ENCODE results near the gene NRG3. TPM values are rescaled to one million over a fixed set of nuclear protein-coding genes. Genes with fewer than 3 reads are reported as not detected.

The NRG3 gene
- total and polyA plus RNA-seq, 5 donors from 2014 or later = not detected

DNA sequence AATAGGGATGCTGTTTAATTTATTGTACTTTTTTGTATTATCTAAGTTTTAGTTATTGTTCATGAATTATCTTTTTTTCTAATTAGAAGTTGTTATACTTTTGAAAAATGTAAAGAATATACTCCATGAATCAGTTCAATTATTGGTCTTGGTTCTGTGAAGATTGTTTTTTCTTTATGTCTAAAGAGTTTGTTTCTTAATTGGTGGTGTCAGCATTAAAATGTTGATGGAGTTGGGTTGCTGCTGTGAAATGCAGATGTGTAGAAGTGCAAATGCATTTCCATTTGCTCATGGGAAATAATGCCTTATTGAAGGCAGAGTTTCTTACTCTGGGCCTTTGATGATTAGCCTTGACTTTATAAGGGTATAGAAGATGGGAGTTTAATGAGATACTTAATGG, 11.9 kb downstream of the NRG3 start:
- Histone ChIP-seq H3K36me3 (ENCODE audit: control insufficient read depth, insufficient read depth, low read length) (no peaks in the 10 kb centered on the region), H3K9me3 (ENCODE audit: control insufficient read depth in 2 of 2, low read length in 2 of 2) (no peaks in the 10 kb centered on the region), H3K27ac (ENCODE audit: insufficient read depth, low read length, poor library complexity, severe bottlenecking) (no peak overlapping the region), H3K4me1 (ENCODE audit: control insufficient read depth, insufficient read depth, low read length, poor library complexity, severe bottlenecking) (no peaks in the 10 kb centered on the region), H3K27me3 (ENCODE audit: control insufficient read depth, insufficient read depth, low read length) (no peaks in the 10 kb centered on the region), H3K4me3 (ENCODE audit: low read depth, low read length) (no peak overlapping the region)
- H3K27me3 Mint-ChIP-seq = no peaks in the 10 kb centered on the region
- ATAC-seq (ENCODE audit: low read depth in 2 of 2) (no peak), DNase-seq (no peak)
- H3K36me3 Mint-ChIP-seq = no peaks in the 10 kb centered on the region
- no peak overlapping the region for H3K4me3 Mint-ChIP-seq
- peaks cover 0 to 9% (median 4%) of the 10 kb centered on the region in 7 donors for H3K9me3 Mint-ChIP-seq
- no peaks in the 10 kb centered on the region for H3K4me1 Mint-ChIP-seq
- H3K27ac Mint-ChIP-seq = no peak overlapping the region

DNA sequence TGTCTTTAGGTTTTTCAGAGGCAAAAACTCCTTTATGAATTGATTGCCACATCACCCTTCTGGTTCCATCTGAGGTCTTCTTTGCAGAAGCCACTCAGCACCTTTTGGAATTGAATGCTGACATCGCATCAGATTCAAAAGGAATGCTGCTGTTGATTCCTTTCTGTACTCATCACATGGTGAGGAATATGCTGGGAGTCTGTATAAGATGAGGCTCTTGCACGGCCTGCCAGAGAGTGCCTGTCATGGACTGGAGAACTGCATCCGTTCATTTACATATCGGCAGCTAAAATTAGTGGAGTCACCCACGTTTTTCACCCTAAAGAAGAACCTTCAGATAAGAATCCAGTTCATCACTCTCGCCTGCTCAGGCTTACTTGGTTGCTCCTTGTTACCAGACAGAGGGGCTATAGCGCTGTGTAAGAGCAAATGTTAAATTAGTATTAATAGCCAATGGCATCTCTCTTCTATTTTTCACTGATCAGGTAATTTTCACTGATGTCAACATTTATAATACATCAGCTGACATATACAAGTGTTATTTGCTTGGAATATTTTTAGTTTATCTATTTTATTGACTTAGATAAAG, 14.3 kb downstream of the NRG3 start:
- DNase-seq = no peak
- H3K27me3 ChIP-seq (ENCODE audit: control insufficient read depth, insufficient read depth, low read length) = no peaks in the 10 kb centered on the region

DNA sequence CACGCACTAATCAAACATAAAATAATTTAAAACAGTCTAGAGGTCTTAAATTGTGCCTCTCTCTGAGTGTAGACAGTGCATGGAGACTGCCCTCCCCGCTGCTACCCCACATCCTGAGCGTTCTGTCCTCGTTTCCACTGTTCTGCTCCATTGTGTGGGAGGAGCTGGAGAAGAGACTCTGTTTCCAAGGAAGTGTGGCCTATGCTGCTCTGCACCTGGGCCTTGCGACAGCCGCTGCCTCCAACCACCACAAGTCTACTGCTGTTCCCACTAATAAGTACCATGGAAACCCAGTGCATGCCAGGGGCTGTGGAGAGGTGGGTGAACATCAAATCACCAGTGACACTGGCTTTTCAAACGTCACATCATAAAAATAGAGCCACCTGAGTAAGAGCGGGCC, 19.6 kb downstream of the NRG3 start:
- Mint-ChIP-seq H3K36me3 (no peaks in the 10 kb centered on the region), H3K27ac (no peak overlapping the region), H3K4me3 (no peak overlapping the region), H3K27me3 (no peaks in the 10 kb centered on the region), H3K4me1 (no peaks in the 10 kb centered on the region), H3K9me3 (peaks cover 0 to 9% (median 3%) of the 10 kb centered on the region in 7 donors)
- no peak for DNase-seq
- Histone ChIP-seq H3K4me1 (ENCODE audit: control insufficient read depth, insufficient read depth, low read length, poor library complexity, severe bottlenecking) (no peaks in the 10 kb centered on the region), H3K27me3 (ENCODE audit: control insufficient read depth, insufficient read depth, low read length) (no peaks in the 10 kb centered on the region), H3K27ac (ENCODE audit: insufficient read depth, low read length, poor library complexity, severe bottlenecking) (no peak overlapping the region), H3K9me3 (ENCODE audit: control insufficient read depth in 2 of 2, low read length in 2 of 2) (no peaks in the 10 kb centered on the region), H3K36me3 (ENCODE audit: control insufficient read depth, insufficient read depth, low read length) (no peaks in the 10 kb centered on the region), H3K4me3 (ENCODE audit: low read depth, low read length) (no peak overlapping the region)
- no peak for ATAC-seq (ENCODE audit: low read depth in 2 of 2)

More for the DNA sequence above, 14.3 kb downstream of the NRG3 start:
- Histone ChIP-seq H3K27ac (ENCODE audit: insufficient read depth, low read length, poor library complexity, severe bottlenecking) (no peak overlapping the region), H3K9me3 (ENCODE audit: control insufficient read depth in 2 of 2, low read length in 2 of 2) (no peaks in the 10 kb centered on the region), H3K36me3 (ENCODE audit: control insufficient read depth, insufficient read depth, low read length) (no peaks in the 10 kb centered on the region), H3K4me1 (ENCODE audit: control insufficient read depth, insufficient read depth, low read length, poor library complexity, severe bottlenecking) (no peaks in the 10 kb centered on the region), H3K4me3 (ENCODE audit: low read depth, low read length) (no peak overlapping the region)
- no peaks in the 10 kb centered on the region for H3K36me3 Mint-ChIP-seq
- H3K27me3 Mint-ChIP-seq = no peaks in the 10 kb centered on the region
- no peaks in the 10 kb centered on the region for H3K4me1 Mint-ChIP-seq
- no peak for ATAC-seq (ENCODE audit: low read depth in 2 of 2)
- H3K27ac Mint-ChIP-seq = no peak overlapping the region
- H3K9me3 Mint-ChIP-seq = peaks cover 0 to 9% (median 2%) of the 10 kb centered on the region in 7 donors
- no peak overlapping the region for H3K4me3 Mint-ChIP-seq

DNA sequence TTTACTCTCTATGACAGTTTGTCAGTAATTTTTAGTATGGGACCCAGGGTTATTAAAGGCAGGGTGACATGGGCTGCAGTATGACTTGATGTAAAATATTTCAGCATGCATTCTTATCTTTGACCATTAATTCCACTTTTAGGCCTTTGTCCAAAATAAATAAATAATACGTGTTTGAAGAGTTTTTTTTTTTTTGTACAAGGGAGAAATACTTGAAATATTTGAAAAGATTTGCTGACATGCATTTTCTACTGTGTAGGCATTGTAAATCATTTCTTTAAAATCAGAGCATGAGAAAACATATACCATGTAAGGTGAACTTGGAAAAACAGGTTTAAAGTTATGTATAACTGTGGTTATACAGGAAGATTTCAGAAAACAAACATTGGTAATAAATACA, 23.5 kb downstream of the NRG3 start:
- no peak overlapping the region for H3K27ac Mint-ChIP-seq
- no peaks in the 10 kb centered on the region for H3K27me3 Mint-ChIP-seq

DNA sequence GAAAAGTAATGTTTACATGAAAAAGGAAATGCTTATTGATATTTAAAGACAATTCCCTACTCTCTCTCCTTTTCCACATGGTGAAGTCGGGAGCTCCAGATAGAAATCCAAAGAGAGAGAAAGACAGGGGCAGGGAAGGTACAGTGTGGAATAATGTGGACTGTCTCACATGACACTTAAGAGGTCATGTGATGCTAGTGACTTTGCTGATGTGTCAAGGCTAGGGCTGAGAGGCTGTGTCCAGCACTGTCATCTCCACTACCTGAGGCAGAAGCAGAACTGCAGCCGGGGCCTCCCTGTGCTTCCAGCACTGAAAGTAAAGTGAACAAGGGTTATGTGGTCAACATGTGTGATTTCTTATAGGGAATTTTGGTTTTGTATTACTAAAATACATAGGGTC, 26.0 kb downstream of the NRG3 start:
- no peaks in the 10 kb centered on the region for H3K4me1 ChIP-seq (ENCODE audit: control insufficient read depth, insufficient read depth, low read length, poor library complexity, severe bottlenecking)
- H3K4me3 Mint-ChIP-seq = no peak overlapping the region
- H3K27me3 ChIP-seq (ENCODE audit: control insufficient read depth, insufficient read depth, low read length) = no peaks in the 10 kb centered on the region
- H3K27me3 Mint-ChIP-seq = no peaks in the 10 kb centered on the region
- H3K4me3 ChIP-seq (ENCODE audit: low read depth, low read length) = no peak overlapping the region
- H3K27ac Mint-ChIP-seq = no peak overlapping the region
- H3K9me3 ChIP-seq (ENCODE audit: control insufficient read depth in 2 of 2, low read length in 2 of 2) = no peaks in the 10 kb centered on the region
- DNase-seq (no peak), ATAC-seq (ENCODE audit: low read depth in 2 of 2) (no peak)
- H3K9me3 Mint-ChIP-seq = peaks cover 0 to 7% (median 0%) of the 10 kb centered on the region in 7 donors
- H3K27ac ChIP-seq (ENCODE audit: insufficient read depth, low read length, poor library complexity, severe bottlenecking) = no peak overlapping the region
- no peaks in the 10 kb centered on the region for H3K36me3 Mint-ChIP-seq
- no peaks in the 10 kb centered on the region for H3K4me1 Mint-ChIP-seq
- H3K36me3 ChIP-seq (ENCODE audit: control insufficient read depth, insufficient read depth, low read length) = no peaks in the 10 kb centered on the region

More for the DNA sequence above, 23.5 kb downstream of the NRG3 start:
- Histone ChIP-seq H3K27me3 (ENCODE audit: control insufficient read depth, insufficient read depth, low read length) (no peaks in the 10 kb centered on the region), H3K27ac (ENCODE audit: insufficient read depth, low read length, poor library complexity, severe bottlenecking) (no peak overlapping the region), H3K9me3 (ENCODE audit: control insufficient read depth in 2 of 2, low read length in 2 of 2) (no peaks in the 10 kb centered on the region), H3K36me3 (ENCODE audit: control insufficient read depth, insufficient read depth, low read length) (no peaks in the 10 kb centered on the region), H3K4me3 (ENCODE audit: low read depth, low read length) (no peak overlapping the region), H3K4me1 (ENCODE audit: control insufficient read depth, insufficient read depth, low read length, poor library complexity, severe bottlenecking) (no peaks in the 10 kb centered on the region)
- no peaks in the 10 kb centered on the region for H3K4me1 Mint-ChIP-seq
- ATAC-seq (ENCODE audit: low read depth in 2 of 2) (no peak), DNase-seq (no peak)
- no peaks in the 10 kb centered on the region for H3K36me3 Mint-ChIP-seq
- H3K4me3 Mint-ChIP-seq = no peak overlapping the region
- peaks cover 0 to 6% (median 0%) of the 10 kb centered on the region in 7 donors for H3K9me3 Mint-ChIP-seq

DNA sequence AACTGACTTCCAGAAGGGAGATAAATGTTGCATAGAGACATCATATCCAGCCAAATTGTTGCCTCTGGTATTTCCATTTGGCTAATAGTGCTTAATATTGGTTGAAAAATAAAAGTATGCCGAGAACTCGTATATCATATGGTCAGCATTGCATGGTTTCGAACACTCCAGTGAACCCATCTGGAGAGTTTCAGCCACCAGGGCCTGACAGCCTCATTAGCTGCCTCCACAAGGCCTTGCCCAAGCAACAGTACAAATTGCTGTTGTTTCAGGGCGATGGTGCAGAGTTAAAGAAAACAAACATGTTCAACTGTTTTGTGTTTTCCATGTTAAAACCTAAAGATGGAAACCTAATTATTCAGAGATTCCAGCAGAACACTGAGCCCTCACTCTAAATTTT, 28.5 kb downstream of the NRG3 start:
- H3K27ac Mint-ChIP-seq = no peak overlapping the region
- no peaks in the 10 kb centered on the region for H3K36me3 Mint-ChIP-seq
- Histone ChIP-seq H3K27ac (ENCODE audit: insufficient read depth, low read length, poor library complexity, severe bottlenecking) (no peak overlapping the region), H3K4me1 (ENCODE audit: control insufficient read depth, insufficient read depth, low read length, poor library complexity, severe bottlenecking) (no peaks in the 10 kb centered on the region), H3K9me3 (ENCODE audit: control insufficient read depth in 2 of 2, low read length in 2 of 2) (no peaks in the 10 kb centered on the region), H3K27me3 (ENCODE audit: control insufficient read depth, insufficient read depth, low read length) (no peaks in the 10 kb centered on the region), H3K4me3 (ENCODE audit: low read depth, low read length) (no peak overlapping the region), H3K36me3 (ENCODE audit: control insufficient read depth, insufficient read depth, low read length) (no peaks in the 10 kb centered on the region)
- no peaks in the 10 kb centered on the region for H3K4me1 Mint-ChIP-seq
- DNase-seq (no peak), ATAC-seq (ENCODE audit: low read depth in 2 of 2) (no peak)
- no peak overlapping the region for H3K4me3 Mint-ChIP-seq
- no peaks in the 10 kb centered on the region for H3K27me3 Mint-ChIP-seq
- H3K9me3 Mint-ChIP-seq = peaks cover 0 to 7% (median 2%) of the 10 kb centered on the region in 7 donors

DNA sequence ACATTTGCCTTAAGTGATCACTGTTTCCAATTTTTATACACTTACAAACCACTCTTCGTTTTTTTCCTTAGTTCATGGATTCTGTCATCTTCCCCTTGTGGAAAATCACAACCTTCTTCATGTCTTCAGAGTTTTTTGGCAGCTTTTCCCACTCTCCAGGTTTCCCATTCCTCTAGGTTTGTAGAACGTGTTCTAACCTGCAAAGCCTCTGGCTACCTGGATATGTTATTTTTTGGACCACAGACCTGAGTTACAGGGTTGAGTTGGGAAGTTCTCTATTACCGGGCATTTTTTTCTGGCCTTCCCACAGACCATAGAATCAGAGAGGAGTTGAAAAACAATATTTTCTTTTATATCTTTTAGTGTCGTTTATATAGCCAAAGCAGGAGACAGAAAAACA, 30.2 kb downstream of the NRG3 start:
- Mint-ChIP-seq H3K9me3 (peaks cover 0 to 10% (median 2%) of the 10 kb centered on the region in 7 donors), H3K27ac (no peak overlapping the region), H3K4me3 (no peak overlapping the region), H3K4me1 (no peaks in the 10 kb centered on the region), H3K36me3 (no peaks in the 10 kb centered on the region), H3K27me3 (no peaks in the 10 kb centered on the region)
- H3K27ac ChIP-seq (ENCODE audit: insufficient read depth, low read length, poor library complexity, severe bottlenecking) = no peak overlapping the region
- H3K27me3 ChIP-seq (ENCODE audit: control insufficient read depth, insufficient read depth, low read length) = no peaks in the 10 kb centered on the region
- no peaks in the 10 kb centered on the region for H3K36me3 ChIP-seq (ENCODE audit: control insufficient read depth, insufficient read depth, low read length)
- ATAC-seq (ENCODE audit: low read depth in 2 of 2) (no peak), DNase-seq (no peak)
- no peaks in the 10 kb centered on the region for H3K9me3 ChIP-seq (ENCODE audit: control insufficient read depth in 2 of 2, low read length in 2 of 2)
- H3K4me1 ChIP-seq (ENCODE audit: control insufficient read depth, insufficient read depth, low read length, poor library complexity, severe bottlenecking) = no peaks in the 10 kb centered on the region
- no peak overlapping the region for H3K4me3 ChIP-seq (ENCODE audit: low read depth, low read length)

DNA sequence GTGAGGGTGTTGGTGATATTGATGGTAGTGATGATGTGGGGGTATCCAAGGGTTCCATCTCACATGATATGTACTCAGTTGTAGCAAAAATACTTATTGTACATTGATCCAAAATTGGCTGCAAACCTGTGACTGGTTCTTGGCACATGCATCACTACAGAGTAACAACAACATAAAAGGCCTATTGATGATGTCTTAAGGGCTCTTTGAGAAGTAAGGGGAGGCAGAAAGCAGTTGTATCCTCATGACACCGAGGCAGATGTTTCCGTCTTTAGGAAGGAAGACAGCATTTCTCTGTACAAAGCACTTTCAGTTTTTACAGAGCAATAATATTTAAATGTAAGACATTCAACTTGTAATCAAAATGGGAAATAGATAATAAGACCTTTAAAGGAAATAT, 34.5 kb downstream of the NRG3 start:
- H3K9me3 ChIP-seq (ENCODE audit: control insufficient read depth in 2 of 2, low read length in 2 of 2) = no peaks in the 10 kb centered on the region
- H3K4me1 ChIP-seq (ENCODE audit: control insufficient read depth, insufficient read depth, low read length, poor library complexity, severe bottlenecking) = no peaks in the 10 kb centered on the region
- no peak overlapping the region for H3K4me3 Mint-ChIP-seq
- no peak overlapping the region for H3K4me3 ChIP-seq (ENCODE audit: low read depth, low read length)
- no peaks in the 10 kb centered on the region for H3K4me1 Mint-ChIP-seq
- no peak overlapping the region for H3K27ac ChIP-seq (ENCODE audit: insufficient read depth, low read length, poor library complexity, severe bottlenecking)
- no peaks in the 10 kb centered on the region for H3K36me3 Mint-ChIP-seq
- H3K36me3 ChIP-seq (ENCODE audit: control insufficient read depth, insufficient read depth, low read length) = no peaks in the 10 kb centered on the region
- H3K27me3 Mint-ChIP-seq = no peaks in the 10 kb centered on the region
- DNase-seq (no peak), ATAC-seq (ENCODE audit: low read depth in 2 of 2) (no peak)
- peaks cover 0 to 15% (median 4%) of the 10 kb centered on the region in 7 donors for H3K9me3 Mint-ChIP-seq
- H3K27ac Mint-ChIP-seq = no peak overlapping the region
- no peaks in the 10 kb centered on the region for H3K27me3 ChIP-seq (ENCODE audit: control insufficient read depth, insufficient read depth, low read length)
